COR-L47 (cell line): Measurements from ENCODE around the gene DEF6.
"Not testable (repeated sequence)": the region's sequence is repeated elsewhere in the genome, so short reads cannot be mapped to it uniquely, and the experiment has no call there.

Source experiments
- DNase-seq: peaks from one replicate; lab custom pipeline; 2025; lab: John Stamatoyannopoulos, UW

Gene DEF6

GRCh38 chr6:35310265-35310831 is 12.7 kb downstream of the DEF6 start:
- DNase-seq, result no peak

DNA sequence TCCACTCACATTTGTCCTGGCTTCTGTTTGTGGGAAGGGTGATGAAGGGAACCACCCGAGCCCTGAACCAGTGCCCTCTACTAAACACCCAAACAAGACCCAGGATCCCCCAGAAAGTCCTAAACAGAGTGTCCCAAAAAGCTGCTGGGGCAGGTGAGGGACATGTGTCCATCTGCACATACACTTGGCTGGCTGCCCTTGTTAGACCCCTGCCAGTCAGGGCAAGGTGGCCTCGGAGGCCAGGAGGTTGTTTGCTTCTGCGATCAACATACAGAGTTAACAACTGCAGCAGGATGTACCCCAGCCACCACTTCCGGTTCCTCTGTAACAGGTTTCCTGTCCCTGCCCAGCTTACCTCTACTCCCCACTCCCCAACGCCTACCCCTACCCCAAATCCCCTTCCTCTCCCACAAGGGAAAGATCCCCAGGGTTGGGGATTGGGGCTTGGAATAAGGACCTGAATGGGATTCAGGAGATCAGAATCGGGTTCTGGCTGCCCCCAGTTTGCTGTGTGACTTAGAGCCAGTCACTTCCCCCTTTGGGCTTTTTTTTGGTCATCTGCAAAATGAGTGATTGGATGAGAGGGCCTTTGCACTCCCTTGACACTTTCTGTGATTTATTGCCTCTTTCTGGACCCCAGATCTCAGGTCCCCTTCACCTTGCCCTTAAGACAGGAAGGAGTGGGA is 13.9 kb downstream of the DEF6 start:
- no peak for DNase-seq

DNA sequence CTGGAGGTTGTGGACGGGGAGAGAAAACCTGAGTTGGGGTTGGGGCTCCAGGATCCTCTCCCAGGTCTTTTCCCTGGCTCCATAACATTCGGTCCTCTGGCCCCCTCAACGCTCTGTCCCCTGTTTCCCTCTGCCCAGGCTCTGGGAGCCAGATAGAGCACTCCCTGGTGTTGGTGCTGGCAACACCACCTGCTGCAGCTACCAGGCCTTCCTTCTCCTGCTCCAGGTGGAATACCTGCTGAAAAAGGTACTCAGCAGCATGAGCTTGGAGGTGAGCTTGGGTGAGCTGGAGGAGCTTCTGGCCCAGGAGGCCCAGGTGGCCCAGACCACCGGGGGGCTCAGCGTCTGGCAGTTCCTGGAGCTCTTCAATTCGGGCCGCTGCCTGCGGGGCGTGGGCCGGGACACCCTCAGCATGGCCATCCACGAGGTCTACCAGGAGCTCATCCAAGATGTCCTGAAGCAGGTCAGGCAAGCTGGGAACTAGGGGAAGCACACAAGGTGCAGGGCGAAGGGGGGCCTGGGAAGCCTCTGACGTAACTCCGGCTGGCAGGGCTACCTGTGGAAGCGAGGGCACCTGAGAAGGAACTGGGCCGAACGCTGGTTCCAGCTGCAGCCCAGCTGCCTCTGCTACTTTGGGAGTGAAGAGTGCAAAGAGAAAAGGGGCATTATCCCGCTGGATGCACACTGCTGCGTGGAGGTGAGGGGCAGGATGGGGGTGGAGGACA is 14.6 kb downstream of the DEF6 start:
- DNase-seq, result no peak

GRCh38 chr6:35312807-35313206 is 15.2 kb downstream of the DEF6 start:
- no peak for DNase-seq

DNA sequence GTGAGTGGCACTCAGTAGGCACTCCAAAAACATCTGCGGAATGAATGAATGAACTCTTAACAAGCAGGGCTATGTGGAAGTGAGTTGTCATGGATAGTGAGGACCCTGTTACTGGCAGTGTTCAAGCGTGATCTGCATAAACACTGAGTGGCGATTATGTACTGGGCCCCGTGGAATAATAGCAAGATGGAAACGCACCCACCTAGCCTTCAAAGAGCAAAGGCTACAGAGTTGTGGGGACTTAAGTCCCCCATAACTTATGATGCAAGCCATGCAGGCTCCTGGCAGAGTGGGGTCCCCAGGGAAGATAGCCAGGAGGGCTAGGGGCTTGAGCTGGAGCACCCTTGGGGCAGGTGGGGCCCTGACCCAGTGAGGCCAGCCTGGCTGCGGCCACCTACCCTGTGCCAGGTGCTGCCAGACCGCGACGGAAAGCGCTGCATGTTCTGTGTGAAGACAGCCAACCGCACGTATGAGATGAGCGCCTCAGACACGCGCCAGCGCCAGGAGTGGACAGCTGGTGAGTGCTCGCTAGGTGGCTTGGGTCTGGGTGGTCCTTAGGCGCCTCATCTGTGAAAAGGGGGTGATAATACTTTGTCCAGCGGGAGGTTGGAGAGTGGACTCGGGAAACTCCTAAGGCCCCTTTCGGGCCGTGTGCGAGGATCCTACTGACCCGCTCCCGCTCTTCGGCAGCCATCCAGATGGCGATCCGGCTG is 20.0 kb downstream of the DEF6 start:
- DNase-seq, result no peak

DNA sequence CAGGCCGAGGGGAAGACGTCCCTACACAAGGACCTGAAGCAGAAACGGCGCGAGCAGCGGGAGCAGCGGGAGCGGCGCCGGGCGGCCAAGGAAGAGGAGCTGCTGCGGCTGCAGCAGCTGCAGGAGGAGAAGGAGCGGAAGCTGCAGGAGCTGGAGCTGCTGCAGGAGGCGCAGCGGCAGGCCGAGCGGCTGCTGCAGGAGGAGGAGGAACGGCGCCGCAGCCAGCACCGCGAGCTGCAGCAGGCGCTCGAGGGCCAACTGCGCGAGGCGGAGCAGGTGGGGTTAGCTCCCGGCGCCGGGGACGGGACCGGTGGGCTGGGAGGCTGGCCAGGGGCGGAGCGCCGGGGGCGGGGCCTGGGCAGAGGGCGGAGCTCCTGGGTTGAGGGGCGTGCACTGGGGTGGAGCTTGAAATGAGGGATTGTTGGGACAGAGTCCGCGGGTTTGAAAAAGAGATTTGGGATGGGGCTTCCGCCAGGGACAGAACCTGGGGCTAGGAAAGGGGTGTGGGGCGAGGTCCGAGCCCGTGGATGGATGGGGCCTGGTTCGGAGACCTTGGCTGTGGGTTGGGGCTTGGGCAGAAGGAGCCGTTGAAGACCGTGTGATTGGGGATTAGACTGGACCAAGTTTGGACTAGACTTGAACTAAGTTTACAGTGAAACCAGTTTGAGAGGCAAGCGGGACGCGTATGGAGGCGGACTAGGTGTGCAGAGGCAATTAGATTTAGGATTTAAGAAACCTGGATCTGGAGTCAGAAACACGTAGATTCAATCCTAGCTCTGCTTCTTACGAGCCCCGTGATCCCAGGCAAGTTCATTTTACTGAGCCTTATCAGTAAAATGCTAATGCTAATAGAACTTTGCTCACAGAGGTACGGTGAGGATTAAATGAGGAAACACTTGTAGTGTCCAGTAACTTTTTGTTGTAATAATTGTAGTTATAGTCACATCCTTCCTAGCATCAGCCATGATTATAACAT is 20.9 kb downstream of the DEF6 start:
- DNase-seq, result peak; percentile 41

- DNase-seq, result no peak
These were observed 21.9 kb downstream of the DEF6 start for GRCh38 chr6:35319346-35320030.

DNA sequence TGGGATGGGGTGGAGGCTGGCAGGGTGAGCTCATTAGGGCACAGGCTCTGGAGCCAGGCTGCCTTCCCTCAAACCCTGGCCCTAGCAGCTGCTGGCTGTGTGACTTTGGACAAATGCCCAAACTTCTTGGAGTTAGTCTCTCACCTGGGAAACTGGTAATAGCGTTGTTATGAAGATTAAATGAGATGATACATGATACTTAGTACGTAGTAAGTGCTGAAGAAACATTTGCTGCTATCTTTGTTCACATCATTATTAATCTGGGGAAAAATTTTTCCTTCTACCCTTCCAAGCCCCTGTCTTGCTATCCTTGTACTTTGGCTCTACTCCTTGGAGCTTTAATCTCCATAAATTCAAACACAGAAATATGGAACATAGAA is 22.4 kb downstream of the DEF6 start:
- DNase-seq, result no peak

GRCh38 chr6:35321091-35321490 is 23.5 kb downstream of the DEF6 start:
- no peak for DNase-seq

DNA sequence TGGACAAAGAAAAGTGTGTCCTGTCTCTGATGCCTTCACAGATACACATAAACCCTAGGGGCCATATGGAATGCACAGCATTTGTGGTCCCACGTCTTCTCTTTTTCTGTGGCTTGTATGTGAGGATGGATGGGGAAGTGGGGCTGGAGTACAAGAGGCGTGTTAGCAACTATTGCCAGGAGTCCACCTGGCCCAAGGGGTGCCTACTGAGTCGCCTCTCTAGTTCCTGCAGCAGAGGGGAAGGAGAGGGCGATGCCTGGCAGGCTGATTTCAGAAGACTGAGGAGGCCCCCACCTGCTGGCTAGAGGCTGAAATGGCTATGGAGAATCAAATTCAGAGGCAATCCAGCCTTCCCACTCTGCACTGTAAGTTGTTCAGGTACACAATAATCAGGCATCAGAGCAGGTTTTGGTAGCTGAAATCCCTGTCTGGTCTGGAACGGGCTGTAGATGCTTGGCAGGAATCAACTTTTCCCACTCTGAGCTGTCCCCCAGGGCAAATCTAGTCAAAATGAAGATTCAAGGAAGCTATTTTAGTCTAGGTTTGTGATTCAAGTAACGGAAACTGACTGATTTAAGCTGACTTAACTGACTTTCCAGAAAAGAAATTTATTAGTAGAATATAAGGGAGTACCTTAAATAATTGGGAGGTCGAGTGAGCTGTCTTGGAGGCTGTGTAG is 29.9 kb downstream of the DEF6 start:
- DNase-seq, result peak; percentile 57

GRCh38 chr6:35328108-35328723 is 30.6 kb downstream of the DEF6 start:
- DNase-seq, result no peak

- not testable (repeated sequence) for DNase-seq
These were observed 31.3 kb downstream of the DEF6 start for GRCh38 chr6:35328965-35329364.

DNA sequence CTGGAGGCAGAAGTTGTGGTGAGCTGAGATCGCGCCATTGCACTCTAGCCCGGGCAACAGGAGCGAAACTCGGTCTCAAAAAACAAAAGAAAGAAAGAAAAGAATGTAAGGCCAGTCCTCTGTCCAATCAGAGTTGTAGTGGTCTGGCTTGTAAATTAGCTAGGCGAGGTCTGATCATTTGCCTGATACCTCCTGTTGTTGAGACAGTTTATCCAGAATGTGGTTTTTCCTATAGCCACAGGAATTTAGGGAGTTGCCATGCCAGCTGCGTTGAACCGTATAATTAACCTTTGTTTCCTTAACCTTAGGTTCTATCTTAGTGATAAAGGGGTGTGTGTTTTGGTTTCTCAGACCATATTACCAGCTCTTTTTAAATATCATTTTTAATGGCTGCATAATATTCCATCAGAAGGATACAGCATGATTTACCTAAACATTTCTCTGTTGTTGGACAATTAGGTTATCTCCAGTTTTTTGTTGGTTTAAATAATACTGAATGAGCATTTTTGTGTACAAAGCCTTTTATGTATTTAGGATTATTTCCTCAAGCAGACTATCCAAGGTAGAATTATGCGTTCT is 33.0 kb downstream of the DEF6 start:
- DNase-seq, result no peak

GRCh38 chr6:35332074-35332887 is 34.7 kb downstream of the DEF6 start:
- DNase-seq, result peak; percentile 90

- no peak for DNase-seq
These were observed 43.9 kb downstream of the DEF6 start for GRCh38 chr6:35341557-35341956.

GRCh38 chr6:35342258-35343091 is 44.9 kb downstream of the DEF6 start, which contains the start of gene PPARD:
PPARD (plus strand) TSS chr6:35342558; CDS start chr6:35411088, 68,530 bp downstream.
- DNase-seq, result peak; percentile 88

- no peak for DNase-seq
These were observed 45.6 kb downstream of the DEF6 start for GRCh38 chr6:35343092-35343834.
